ENCODE measurements around the gene RPS6KC1.

Gene RPS6KC1

DNA sequence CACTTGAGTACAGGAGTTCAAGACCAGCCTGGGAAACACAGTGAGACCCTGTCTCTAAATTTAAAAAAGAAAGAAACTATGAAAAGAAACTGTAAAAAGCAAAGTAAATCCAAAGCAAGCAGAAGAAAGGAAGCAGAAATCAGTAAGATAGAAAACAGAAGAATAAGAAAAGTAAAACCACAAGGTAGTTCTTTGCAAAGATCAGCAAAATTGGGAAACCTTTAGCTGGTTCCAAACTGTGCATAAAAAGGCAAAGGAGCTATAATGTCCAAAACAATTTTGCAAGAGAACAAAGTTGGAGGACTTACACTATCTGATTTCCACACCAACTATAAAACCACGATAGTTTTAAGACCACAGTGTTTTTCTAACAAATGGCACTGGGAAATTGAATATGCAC, 218.8 kb downstream of the RPS6KC1 start:
- whole genome bisulfite sequencing, result no CpG with 5 or more reads among the region's 1 CpG
- Histone ChIP-seq H2BK120ac (ENCODE audit: low read depth, low read length) (no peak overlapping the region), H3K18ac (ENCODE audit: low read depth in 1 of 2, low read length in 2 of 2) (no peak overlapping the region), H3K4me3 (ENCODE audit: insufficient read depth in 1 of 2, low read depth in 1 of 2, low read length in 2 of 2) (no peak overlapping the region), H3K9ac (ENCODE audit: low read length) (no peak overlapping the region), H3K27me3 (ENCODE audit: control insufficient read depth in 1 of 2, insufficient read depth in 1 of 2, low read length in 2 of 2) (no peaks in the 10 kb centered on the region), H3K4me1 (ENCODE audit: control insufficient read depth, insufficient read depth, low read depth, low read length) (no peaks in the 10 kb centered on the region), H2BK12ac (ENCODE audit: low read length in 2 of 2) (no peak overlapping the region), H2AFZ (ENCODE audit: low read depth, low read length) (no peak overlapping the region), H3K36me3 (ENCODE audit: control insufficient read depth in 1 of 2, insufficient read depth in 2 of 2, low read depth in 1 of 2, low read length in 2 of 2) (peaks cover 2 to 46% of the 10 kb centered on the region in 2 experiments), H3K14ac (ENCODE audit: low read length in 2 of 2) (no peak overlapping the region), H3K27ac (ENCODE audit: low read length, poor library complexity, severe bottlenecking) (no peak overlapping the region), H2AK5ac (ENCODE audit: low read length, severe bottlenecking) (no peak overlapping the region), H3K4ac (ENCODE audit: low read depth in 1 of 2, low read length in 2 of 2) (no peak overlapping the region), H4K8ac (ENCODE audit: low read length) (no peak overlapping the region), H3K4me2 (ENCODE audit: low read length, poor library complexity, severe bottlenecking) (no peak overlapping the region), H2BK15ac (ENCODE audit: low read depth, poor library complexity, severe bottlenecking) (no peak overlapping the region), H3K23ac (ENCODE audit: low read length in 2 of 2) (no peak overlapping the region), H4K91ac (ENCODE audit: low read length) (no peak overlapping the region), H3K79me1 (replicated peaks; ENCODE audit: low read length, poor library complexity, severe bottlenecking) (no peaks in the 10 kb centered on the region), H3K9me3 (ENCODE audit: control insufficient read depth, low read length) (no peaks in the 10 kb centered on the region), H2BK5ac (ENCODE audit: low read depth, low read length, poor library complexity, severe bottlenecking) (no peak overlapping the region)
- DNase-seq, result no peak

DNA sequence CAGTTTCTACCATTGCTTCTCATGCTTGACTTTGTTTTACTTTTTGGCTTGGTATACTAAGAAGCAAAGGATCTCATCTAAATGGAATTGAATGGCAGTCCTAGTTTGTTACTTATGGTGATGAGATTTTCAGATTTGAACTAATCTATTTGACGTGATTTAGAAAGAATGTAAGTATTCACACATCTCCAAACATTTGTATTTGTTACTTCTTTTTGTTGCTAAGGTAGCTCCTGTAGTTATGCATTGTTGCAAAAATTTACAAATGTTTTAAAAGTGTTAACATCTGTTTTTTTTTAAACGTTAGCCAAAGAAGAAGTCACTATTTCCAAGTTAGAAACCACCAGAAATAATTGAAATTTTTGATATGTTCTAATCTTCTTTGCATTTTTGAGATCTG, 222.5 kb downstream of the RPS6KC1 start:
- peaks cover 2 to 50% of the 10 kb centered on the region in 2 experiments for H3K36me3 ChIP-seq (ENCODE audit: control insufficient read depth in 1 of 2, insufficient read depth in 2 of 2, low read depth in 1 of 2, low read length in 2 of 2)
- H2BK15ac ChIP-seq (ENCODE audit: low read depth, poor library complexity, severe bottlenecking), result no peak overlapping the region
- H2BK5ac ChIP-seq (ENCODE audit: low read depth, low read length, poor library complexity, severe bottlenecking), result no peak overlapping the region
- no peak for DNase-seq
- H3K9ac ChIP-seq (ENCODE audit: low read length), result no peak overlapping the region
- no peak overlapping the region for H3K14ac ChIP-seq (ENCODE audit: low read length in 2 of 2)
- no peak overlapping the region for H3K4ac ChIP-seq (ENCODE audit: low read depth in 1 of 2, low read length in 2 of 2)
- H3K79me1 ChIP-seq (replicated peaks; ENCODE audit: low read length, poor library complexity, severe bottlenecking), result no peaks in the 10 kb centered on the region
- H4K8ac ChIP-seq (ENCODE audit: low read length), result no peak overlapping the region
- H3K23ac ChIP-seq (ENCODE audit: low read length in 2 of 2), result no peak overlapping the region
- H3K4me2 ChIP-seq (ENCODE audit: low read length, poor library complexity, severe bottlenecking), result no peak overlapping the region
- H3K27me3 ChIP-seq (ENCODE audit: control insufficient read depth in 1 of 2, insufficient read depth in 1 of 2, low read length in 2 of 2), result no peaks in the 10 kb centered on the region
- no peak overlapping the region for H2AK5ac ChIP-seq (ENCODE audit: low read length, severe bottlenecking)
- no CpG with 5 or more reads among the region's 2 CpGs for WGBS
- no peak overlapping the region for H4K91ac ChIP-seq (ENCODE audit: low read length)
- no peaks in the 10 kb centered on the region for H3K9me3 ChIP-seq (ENCODE audit: control insufficient read depth, low read length)
- no peak overlapping the region for H2BK12ac ChIP-seq (ENCODE audit: low read length in 2 of 2)
- no peak overlapping the region for H2BK120ac ChIP-seq (ENCODE audit: low read depth, low read length)
- H2AFZ ChIP-seq (ENCODE audit: low read depth, low read length), result no peak overlapping the region
- no peak overlapping the region for H3K18ac ChIP-seq (ENCODE audit: low read depth in 1 of 2, low read length in 2 of 2)
- peaks cover 3% of the 10 kb centered on the region for H3K4me1 ChIP-seq (ENCODE audit: control insufficient read depth, insufficient read depth, low read depth, low read length)
- no peak overlapping the region for H3K27ac ChIP-seq (ENCODE audit: low read length, poor library complexity, severe bottlenecking)
- no peak overlapping the region for H3K4me3 ChIP-seq (ENCODE audit: insufficient read depth in 1 of 2, low read depth in 1 of 2, low read length in 2 of 2)

DNA sequence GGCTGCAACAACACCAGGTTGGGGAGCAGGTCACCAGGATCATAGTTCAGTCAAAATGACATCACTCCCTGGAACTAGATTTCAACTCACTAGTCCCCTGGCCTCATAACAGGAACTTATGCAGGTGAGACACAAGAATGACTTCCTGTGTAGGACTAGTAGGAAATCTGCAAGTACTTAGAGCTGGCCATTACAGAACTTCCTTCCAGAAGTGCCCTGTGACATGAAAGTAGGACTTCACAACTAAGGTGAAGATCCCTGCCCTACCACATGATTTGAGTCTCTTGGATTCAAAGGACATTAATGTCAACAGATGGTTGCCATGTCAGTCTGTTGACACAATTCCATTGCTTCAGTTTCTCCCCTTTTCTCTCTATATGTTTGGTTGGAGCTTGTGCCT, 223.1 kb downstream of the RPS6KC1 start:
- Histone ChIP-seq H3K4me2 (ENCODE audit: low read length, poor library complexity, severe bottlenecking) (no peak overlapping the region), H4K91ac (ENCODE audit: low read length) (no peak overlapping the region), H3K27me3 (ENCODE audit: control insufficient read depth in 1 of 2, insufficient read depth in 1 of 2, low read length in 2 of 2) (no peaks in the 10 kb centered on the region), H3K4me1 (ENCODE audit: control insufficient read depth, insufficient read depth, low read depth, low read length) (peaks cover 3% of the 10 kb centered on the region), H3K14ac (ENCODE audit: low read length in 2 of 2) (no peak overlapping the region), H3K18ac (ENCODE audit: low read depth in 1 of 2, low read length in 2 of 2) (no peak overlapping the region), H3K23ac (ENCODE audit: low read length in 2 of 2) (no peak overlapping the region), H3K9ac (ENCODE audit: low read length) (no peak overlapping the region), H3K9me3 (ENCODE audit: control insufficient read depth, low read length) (no peaks in the 10 kb centered on the region), H2AK5ac (ENCODE audit: low read length, severe bottlenecking) (no peak overlapping the region), H3K27ac (ENCODE audit: low read length, poor library complexity, severe bottlenecking) (no peak overlapping the region), H3K79me1 (replicated peaks; ENCODE audit: low read length, poor library complexity, severe bottlenecking) (no peaks in the 10 kb centered on the region), H2BK12ac (ENCODE audit: low read length in 2 of 2) (no peak overlapping the region), H2BK15ac (ENCODE audit: low read depth, poor library complexity, severe bottlenecking) (no peak overlapping the region), H4K8ac (ENCODE audit: low read length) (no peak overlapping the region), H2AFZ (ENCODE audit: low read depth, low read length) (no peak overlapping the region), H2BK5ac (ENCODE audit: low read depth, low read length, poor library complexity, severe bottlenecking) (no peak overlapping the region), H3K4ac (ENCODE audit: low read depth in 1 of 2, low read length in 2 of 2) (no peak overlapping the region), H3K4me3 (ENCODE audit: insufficient read depth in 1 of 2, low read depth in 1 of 2, low read length in 2 of 2) (no peak overlapping the region), H2BK120ac (ENCODE audit: low read depth, low read length) (no peak overlapping the region), H3K36me3 (ENCODE audit: control insufficient read depth in 1 of 2, insufficient read depth in 2 of 2, low read depth in 1 of 2, low read length in 2 of 2) (peaks cover 2 to 50% of the 10 kb centered on the region in 2 experiments)
- DNase-seq, result no peak

DNA sequence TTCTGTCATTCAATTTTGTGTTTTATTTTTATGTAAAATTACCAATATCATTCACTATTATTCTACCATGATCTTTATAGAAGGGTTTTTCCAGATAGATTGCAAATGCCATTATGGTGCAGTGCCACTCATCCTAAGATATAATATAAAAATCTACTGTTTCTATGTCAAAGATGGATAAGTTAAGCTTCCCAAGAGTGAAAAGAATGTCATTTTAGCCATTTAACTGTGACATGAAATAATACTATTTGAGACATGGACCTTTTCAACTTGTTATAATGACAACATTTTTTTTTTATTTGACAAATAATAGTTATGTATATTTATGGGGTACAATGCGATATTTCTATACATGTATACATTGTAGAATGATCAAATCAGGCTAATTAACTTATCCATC, 224.3 kb downstream of the RPS6KC1 start:
- no peak overlapping the region for H4K8ac ChIP-seq (ENCODE audit: low read length)
- no peak overlapping the region for H3K23ac ChIP-seq (ENCODE audit: low read length in 2 of 2)
- H2BK120ac ChIP-seq (ENCODE audit: low read depth, low read length), result no peak overlapping the region
- H3K79me1 ChIP-seq (replicated peaks; ENCODE audit: low read length, poor library complexity, severe bottlenecking), result no peaks in the 10 kb centered on the region
- no peak overlapping the region for H3K14ac ChIP-seq (ENCODE audit: low read length in 2 of 2)
- no peak overlapping the region for H3K9ac ChIP-seq (ENCODE audit: low read length)
- no peaks in the 10 kb centered on the region for H3K27me3 ChIP-seq (ENCODE audit: control insufficient read depth in 1 of 2, insufficient read depth in 1 of 2, low read length in 2 of 2)
- WGBS, result no CpG with 5 or more reads among the region's 1 CpG
- H3K27ac ChIP-seq (ENCODE audit: low read length, poor library complexity, severe bottlenecking), result no peak overlapping the region
- H3K4me2 ChIP-seq (ENCODE audit: low read length, poor library complexity, severe bottlenecking), result no peak overlapping the region
- no peak overlapping the region for H3K4ac ChIP-seq (ENCODE audit: low read depth in 1 of 2, low read length in 2 of 2)
- H3K4me1 ChIP-seq (ENCODE audit: control insufficient read depth, insufficient read depth, low read depth, low read length), result peaks cover 3% of the 10 kb centered on the region
- H3K36me3 ChIP-seq (ENCODE audit: control insufficient read depth in 1 of 2, insufficient read depth in 2 of 2, low read depth in 1 of 2, low read length in 2 of 2), result peaks cover 2 to 47% of the 10 kb centered on the region in 2 experiments
- no peak for DNase-seq
- H2BK15ac ChIP-seq (ENCODE audit: low read depth, poor library complexity, severe bottlenecking), result no peak overlapping the region
- no peak overlapping the region for H2AK5ac ChIP-seq (ENCODE audit: low read length, severe bottlenecking)
- H4K91ac ChIP-seq (ENCODE audit: low read length), result no peak overlapping the region
- no peaks in the 10 kb centered on the region for H3K9me3 ChIP-seq (ENCODE audit: control insufficient read depth, low read length)
- H2BK5ac ChIP-seq (ENCODE audit: low read depth, low read length, poor library complexity, severe bottlenecking), result no peak overlapping the region
- no peak overlapping the region for H2AFZ ChIP-seq (ENCODE audit: low read depth, low read length)
- H3K4me3 ChIP-seq (ENCODE audit: insufficient read depth in 1 of 2, low read depth in 1 of 2, low read length in 2 of 2), result no peak overlapping the region
- H2BK12ac ChIP-seq (ENCODE audit: low read length in 2 of 2), result no peak overlapping the region
- no peak overlapping the region for H3K18ac ChIP-seq (ENCODE audit: low read depth in 1 of 2, low read length in 2 of 2)
